NCI-H1048 (cell line): ENCODE data around the gene SSR2.
"Not testable (repeated sequence)": the region's sequence is repeated elsewhere in the genome, so short reads cannot be mapped to it uniquely, and the experiment has no call there.

Source experiments
- DNase-seq: peaks from one replicate; lab custom pipeline; 2025; lab: John Stamatoyannopoulos, UW

SSR2 gene

DNA sequence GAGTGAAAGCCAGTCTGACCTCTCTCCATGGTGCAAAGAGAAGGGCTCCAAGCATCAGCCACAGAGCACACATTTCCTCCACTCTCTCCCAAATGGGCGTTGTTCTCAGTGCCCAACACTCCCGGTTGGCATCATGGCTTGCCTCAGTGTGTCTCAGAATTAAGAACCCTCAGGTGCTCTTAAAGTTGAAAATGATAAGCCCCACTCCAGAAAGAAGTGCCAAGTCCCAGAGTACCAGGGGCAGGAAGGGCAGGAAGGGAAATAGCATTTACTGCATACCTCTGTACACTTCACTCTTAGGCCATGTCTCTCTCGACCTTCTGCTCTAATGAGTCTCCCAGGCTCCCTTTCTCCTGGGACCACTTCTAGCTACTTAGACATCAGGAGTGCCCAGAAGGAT lies 27.2 kb downstream of the SSR2 start:
- DNase-seq: no peak

DNA sequence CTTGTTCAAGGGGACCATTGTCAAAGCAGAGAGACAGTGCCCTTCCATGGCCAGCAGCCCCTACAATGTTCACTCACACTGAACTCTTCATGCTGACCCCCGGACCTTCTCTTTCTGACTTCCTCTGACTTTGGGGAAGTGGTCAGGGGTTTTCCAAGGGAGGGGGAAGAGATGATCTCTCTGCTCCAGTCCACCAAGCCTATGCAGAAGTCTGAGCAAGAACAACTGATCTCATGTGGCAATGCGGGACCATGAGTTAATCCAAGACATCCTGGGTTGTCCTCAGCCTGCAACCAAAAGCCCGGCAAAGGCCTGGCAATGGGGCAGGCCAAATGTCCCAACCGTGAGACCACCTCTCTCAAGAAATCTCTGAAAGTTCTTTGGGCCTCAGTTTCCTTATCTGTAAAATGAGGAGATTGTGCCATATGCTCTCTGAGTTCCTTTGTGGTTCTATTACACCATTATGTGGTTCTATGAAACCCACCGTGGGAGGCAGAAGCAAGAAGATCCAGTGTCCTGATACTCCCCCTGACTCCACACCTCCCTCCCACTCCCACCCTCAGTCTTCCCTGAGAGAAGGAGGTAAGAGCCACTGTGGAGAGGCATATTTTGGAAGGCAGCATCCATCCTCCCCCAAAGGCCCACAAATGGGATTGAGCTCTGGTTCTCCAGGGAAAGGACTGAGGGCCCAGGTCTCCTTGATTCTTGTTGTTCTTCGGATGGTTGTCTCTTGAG lies 30.6 kb downstream of the SSR2 start:
- DNase-seq: no peak

DNA sequence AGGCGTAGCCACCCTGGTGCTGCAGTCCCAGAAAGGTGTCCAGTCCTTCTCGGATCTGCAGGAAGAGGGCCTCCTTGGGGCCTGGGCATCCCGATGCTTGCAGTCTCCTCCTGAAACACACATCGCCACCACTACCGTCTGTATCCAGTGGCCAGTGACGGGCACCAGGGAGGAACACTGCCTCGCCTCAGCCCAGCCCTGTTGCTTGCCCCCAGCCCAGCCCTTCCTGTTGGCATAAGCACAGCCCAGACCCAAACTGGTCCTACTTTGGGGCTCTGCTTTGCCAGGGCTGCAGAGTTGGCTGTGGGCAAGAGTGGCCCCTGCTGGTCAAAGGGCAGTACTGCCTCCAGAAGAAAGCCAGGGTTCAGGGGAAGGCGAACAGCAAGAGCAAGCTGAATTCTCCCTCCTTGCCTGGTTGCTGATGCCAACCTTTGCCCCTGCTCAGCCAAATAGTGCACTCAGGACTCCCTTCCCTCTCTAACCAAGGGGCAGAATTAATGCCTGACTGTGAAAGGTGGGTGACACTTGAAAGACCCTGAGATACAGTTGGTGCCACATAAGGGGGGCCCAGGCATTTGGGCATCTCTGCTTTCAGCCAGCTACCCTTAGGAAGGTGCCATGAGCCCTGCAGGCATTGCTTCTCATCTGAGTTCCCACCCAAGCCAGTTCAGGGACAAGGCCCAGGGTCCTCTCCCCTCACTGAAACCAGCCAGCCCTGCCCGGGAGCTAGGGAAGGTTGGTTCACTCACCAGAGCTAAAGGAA lies 31.3 kb downstream of the SSR2 start:
- DNase-seq: no peak

DNA sequence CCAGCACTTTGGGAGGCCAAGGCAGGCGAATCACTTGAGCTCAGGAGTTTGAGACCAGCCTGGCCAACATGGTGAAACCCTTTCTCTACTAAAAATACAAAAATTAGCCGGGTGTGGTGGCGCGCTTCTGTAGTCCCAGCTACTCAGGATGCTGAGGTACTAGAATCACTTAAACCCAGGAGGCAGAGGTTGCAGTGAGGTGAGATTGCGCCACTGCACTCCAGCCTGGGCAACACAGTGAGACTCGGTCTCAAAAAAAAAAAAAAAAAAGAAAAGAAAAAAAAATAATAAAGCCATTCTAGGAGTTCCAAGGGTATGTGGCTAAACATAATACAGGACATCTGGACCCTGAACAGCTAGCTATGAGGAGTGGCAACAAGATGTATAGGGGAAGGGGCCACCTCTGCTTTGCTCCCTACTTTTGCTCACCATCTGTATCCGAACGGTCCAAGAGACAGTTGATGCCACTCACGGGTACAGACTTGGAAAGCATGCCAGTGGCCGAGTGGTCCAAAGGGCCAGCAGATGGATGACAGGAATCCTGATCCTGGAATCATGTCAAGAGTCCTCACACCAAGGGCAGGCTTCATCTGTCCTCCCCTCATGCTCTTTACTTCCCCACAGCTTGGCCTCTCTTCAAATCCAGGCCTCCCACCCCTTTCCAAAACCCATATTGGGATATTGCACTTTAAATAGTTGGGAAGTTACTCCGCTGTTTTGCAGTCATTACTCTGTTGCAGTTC lies 35.7 kb downstream of the SSR2 start:
- not testable (repeated sequence) for DNase-seq

DNA sequence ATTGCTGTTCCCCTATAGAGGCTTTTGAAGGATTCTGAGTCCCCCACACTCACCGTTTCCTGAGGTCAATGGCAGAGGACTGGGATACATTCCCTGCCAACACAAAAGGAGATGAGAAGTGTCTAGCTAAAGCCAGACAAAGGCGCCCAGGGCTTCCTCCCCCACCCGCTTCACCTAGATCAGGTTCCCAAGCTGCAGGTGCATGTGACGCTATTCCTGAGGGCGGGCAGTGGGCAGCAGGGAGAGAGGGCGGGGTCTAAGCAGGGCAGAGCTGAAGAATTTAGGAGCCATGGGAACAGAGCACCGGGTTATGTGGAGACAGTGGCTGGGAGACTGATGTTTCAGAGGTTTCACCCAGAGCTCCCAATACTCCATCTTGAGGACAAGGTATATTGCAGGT lies 36.4 kb downstream of the SSR2 start:
- DNase-seq: peak; percentile 59

DNA sequence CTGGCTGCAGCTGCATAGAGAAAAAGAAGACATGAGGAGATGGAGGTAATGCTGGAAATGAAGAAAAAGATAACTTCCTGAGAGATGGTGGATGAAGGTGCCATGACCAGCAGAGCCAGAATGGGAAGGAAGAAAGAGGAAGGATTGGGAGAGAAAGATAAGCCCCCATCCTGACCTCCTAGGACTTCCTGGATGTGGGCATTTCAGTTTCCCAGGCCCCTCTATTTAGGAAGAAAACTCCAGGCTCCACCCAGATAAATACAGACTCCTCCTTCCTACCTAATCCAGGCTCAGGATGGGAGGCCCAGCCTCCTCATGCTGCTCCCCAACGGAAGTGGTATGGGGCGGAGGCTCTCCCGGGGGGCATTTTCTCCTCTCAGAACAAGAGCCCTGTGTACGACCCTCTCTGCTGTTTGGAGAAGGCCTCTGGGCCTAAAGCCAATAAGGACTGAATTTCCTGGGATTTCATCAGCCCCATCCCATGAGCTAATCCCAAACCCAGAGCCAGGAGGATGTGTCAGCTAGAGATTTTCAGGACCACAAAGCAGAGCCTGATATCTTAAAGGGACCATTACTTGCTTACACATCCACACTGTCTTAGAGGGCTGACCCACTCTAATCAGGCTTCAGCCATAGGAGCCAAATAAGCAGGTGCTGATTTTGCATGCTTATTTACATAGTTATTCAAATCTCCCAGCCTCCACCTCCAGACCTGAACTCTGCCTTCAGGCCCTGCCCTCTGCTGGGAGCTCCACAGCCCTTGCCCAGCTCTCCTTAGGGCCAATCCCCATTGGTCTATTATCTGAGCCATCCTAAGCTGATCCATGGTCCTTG lies 37.3 kb downstream of the SSR2 start:
- peak; percentile 82 for DNase-seq

DNA sequence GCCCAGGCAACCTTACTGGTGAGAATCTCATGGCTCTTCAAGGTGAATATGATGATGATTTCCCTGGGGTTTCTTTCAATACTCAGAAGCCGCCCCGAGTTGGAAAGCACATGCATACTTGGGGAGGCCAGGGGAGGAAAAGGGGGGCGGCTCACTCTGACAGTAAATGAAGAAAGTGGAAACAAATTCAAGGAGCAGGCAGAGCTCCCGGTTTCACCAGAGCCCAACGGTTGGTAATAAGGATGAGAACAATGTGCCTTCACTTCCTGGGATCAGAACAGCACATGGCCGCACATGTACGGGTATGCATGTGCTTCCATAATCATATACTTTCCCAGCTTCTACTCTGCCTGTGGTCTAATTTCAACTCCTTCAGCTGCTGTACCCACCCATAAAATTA lies 38.6 kb downstream of the SSR2 start:
- DNase-seq: no peak

DNA sequence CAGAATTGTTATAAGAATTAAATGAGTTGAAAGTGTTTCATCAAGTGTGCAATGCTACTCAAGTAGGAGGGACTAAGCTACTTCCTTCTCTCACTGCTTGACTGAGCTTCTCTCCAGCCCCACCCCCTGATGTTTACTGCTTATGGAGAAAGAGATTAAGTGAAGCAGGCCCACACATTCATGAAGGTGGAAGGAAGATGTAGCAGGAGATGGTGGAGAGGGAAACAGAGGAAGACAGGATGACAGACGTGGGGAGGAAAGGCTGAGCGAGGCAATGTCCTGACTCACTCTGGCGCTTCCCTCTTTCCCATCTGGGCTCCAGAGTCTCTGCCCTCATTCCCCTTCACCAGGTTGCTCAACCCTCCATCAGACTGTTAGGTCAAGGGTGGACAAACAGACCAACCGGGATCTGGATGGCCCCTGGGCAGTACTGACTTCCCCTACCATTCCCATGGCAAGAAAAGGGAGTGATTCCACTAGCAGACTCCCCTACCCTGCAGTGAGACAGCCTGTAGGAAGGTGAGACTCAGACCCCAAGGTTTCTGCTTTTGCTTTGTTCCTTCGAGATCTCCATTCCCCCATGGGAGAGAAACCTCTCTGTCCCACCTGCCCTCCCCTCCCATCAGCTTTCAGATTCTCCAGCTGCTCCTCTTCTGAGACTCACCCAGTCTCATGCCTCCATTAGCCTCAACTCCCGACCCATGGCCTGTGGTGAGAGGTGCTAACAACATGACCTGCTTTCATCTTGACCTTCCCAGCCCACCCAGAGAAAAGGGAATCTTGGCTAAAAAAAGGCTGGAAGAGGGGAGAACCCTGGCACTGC lies 39.3 kb downstream of the SSR2 start:
- no peak for DNase-seq

DNA sequence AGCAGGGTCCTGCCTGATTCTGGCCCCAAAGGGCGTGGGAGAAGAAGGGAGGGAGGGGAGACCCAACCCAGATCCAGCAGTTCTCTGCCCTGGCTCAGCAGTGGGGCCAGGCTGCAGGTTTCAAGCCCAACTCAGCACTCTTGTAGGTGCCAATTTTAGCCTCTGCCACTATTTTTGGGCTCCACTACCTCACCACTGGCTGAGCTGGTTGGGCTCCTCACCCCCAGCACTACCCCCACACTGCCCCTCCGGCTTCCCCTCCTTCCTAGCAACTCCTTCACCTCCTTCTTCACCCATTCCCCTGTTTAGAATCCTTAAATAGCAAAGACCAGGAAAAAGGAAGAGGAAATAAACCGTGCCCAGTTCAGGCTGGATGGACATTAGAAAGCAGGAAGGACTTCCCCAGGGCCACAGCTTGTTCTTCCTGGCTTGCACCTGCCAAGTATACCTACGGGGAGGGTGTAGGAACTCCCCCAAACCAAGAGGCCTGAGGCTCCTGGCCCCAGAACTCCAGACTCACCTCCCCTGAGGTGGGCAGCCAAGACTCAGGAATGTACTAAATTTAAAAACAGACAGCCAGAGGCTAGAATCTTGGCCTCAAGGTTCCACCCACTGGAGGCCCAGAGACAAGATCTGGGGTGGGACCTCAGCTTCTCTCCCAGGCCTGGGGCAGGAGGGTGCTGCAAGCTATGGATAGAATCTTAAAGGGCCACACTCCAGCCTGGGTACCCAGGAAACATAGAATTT lies 41.0 kb downstream of the SSR2 start:
- no peak for DNase-seq

DNA sequence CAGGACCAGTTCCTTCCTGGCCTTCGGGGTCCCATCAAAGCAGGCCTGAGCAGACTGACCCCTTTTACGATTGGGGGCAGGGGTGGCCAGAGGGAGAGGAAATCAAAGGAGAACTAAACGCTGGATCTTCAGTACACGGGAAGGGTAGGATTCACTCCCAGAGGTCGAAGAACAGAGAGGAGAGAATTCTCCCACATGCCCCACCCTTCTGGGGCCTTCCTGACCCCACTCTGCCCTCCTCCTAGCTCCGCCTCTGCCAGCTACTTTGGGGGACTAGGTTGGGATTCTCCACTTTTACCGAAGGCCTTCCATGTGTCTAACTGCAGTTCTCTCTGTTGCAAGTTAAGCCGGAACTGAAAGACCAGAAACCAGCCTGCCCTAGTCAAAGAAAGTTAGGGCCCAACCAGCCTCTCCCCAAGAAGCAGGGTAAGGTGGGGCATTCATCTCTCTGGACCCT lies 41.8 kb downstream of the SSR2 start:
- no peak for DNase-seq

DNA sequence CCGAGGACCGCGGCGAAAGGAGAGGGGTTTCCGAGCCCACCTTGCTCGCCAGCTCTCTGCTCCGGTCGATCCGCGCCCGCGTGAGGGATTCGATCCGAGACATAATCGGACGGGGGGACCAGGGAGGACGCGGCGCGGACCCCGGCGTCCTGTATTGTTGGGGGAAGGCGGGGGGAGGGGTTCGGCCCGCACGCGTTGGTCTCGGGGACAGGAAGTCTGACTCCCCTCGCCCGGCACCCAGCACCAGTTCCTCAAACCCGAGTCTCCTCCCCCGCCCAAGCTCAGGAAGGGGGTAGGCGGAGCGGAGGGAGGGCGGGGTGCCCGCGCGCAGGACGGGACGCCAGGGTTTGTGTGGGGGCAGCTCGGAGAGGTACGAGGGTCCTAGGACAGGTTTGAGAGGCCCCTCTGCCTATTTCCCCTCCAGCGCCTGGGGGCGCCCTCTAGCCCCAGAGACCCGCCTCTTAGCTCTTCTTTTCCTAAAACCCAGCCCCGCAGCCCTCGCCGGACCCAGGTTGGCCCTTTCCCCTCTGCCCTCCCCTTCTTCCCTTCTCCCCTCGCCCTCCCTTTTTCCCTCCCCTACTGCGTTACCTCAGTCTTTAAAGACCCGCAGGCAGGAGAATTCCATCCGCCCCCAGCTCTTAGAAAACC lies 42.3 kb downstream of the SSR2 start, which contains the start of gene ARHGEF2:
Gene ARHGEF2 (minus strand): TSS at position 223 of the 648 bp plus-strand sequence. CDS start 120 bp downstream, at position 103.
- DNase-seq: peak; percentile 71

DNA sequence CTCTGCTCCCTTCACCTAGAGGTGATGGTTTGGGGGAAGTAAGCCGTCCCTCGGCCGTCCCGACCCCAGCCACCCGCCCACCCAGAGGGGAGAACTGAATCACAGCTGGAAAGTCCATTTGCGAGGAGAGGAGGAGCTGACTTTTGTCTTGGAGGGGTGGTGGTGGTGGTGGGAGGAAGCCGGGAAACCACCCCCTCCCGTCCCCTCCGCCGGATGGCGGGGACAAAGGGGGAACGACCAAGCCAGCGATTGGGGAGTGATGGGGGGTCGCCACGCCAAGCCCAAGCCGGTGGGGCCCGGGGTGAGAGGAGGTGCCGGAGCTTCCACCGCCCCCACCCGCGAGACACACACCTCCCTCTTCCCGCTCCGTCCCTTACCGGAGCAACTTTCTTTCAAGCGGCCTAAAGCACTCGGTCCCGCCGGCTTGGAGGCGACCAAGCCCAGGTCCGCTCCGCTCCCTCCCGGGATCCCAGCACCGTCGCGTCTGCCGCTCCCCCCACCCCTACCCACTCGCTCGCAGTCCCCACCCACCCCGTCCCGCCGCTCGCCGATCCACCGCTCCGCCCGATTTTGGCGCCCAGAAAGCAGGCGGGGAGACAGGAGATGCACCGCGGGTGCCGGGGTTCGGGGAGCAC lies 42.9 kb downstream of the SSR2 start:
- DNase-seq: no peak

DNA sequence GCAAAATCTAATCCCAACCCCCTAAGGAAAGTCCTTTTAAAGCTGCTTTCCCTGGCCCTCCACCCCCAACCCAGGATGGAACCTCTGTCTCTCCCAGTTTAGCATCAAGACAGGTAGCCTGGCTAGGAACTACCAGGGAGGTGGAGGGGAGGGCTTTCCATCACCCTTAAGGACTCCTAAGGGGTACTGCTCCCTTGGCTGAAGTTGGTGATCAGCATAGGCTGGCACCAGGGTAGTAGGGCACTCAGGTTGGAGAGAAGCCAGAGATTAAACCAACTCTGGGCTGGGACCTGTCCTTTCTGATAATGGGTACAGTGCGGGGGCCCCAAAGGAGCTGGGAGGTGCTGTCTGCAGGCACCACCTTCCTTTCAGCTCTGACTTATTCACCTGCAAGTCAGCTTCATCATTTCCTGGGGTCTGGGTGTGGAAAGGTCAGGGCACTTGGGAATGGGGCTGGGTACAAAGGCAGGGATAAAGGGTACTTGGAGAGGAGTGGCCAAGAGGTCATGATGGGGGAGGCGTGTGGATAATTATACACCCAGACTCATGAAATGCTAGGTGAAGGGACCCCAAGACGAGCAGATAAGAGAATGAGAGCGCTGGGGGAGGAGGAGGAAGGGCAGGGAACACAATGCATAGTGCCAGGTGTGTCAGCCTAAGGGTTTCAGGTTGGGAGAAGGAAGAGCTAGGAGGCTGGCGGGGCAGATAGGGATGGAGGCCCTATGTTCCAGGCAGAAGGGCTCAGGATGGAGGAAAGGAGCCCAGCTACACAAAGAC lies 43.6 kb downstream of the SSR2 start:
- DNase-seq: no peak

DNA sequence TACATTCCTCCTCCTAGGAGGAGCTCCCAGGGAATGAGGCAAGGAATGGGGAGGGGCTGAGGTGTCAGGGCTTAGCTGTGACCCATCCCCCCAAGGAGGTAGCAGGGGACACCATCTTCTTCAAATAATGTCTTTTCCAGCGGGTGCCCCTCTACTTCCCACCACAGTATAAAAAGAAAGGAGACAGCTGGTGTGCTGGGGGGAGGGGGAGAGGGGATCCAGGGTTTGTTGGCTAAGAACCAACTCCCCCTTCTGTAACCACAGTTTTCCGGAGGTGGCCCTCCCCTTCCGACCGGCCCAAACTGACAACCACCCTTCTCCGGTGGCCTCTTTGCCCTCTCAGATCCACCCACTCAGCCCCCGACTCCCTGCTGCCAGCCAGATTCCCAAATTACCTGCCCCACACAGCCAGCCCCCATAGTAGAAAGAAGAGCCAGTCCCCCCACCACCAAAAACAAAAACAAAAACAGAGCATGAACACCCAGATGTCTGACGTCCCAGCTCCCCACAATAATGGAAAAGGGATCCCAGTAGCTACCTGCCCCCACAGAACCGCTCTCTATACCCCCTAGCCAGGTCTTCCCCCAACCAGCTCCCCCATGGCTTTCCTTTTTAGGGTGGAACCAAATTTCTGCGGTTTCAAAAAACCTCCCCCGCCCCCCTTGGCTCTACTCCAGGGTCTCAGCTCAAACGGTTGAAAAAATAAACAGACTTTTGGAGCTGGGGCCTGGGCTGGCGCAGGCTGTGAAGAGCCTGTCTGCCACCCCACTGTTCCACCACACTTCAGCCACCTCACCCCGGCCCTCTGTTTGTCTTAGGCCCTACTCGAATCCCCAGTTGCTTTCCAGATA lies 44.5 kb downstream of the SSR2 start:
- no peak for DNase-seq

DNA sequence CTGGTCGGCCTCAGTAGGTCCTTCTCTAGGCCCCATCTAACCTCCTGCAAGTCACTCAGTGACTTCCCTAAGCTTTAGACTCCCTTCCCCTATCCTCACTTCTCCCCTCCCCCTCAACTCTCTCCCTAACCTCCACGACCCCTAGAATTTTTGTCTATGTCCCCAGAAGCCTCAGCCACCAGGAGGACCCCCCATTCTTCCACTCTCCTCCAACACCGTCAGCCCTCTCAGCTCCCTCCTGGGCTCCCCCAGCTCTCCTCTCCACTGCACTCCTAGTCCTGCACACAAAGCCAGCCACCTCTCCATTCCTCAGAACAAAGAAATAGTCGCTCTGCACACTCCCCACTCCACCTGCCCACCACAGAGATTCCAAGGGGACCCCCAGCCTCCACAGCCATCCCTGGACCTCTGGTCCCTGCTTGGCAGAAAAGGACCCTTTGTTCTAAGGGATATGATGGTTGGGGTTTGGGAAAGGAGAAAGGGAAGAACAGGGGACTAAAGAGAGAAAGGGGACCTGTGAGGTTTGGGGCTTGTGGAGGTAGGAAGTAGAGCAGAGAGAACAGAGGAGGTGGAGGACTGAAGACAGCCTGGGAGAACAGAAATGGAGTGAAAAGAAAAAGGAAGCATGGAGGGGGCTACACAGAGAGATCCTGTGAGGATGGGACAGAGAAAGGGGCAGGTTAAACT lies 45.2 kb downstream of the SSR2 start:
- no peak for DNase-seq

DNA sequence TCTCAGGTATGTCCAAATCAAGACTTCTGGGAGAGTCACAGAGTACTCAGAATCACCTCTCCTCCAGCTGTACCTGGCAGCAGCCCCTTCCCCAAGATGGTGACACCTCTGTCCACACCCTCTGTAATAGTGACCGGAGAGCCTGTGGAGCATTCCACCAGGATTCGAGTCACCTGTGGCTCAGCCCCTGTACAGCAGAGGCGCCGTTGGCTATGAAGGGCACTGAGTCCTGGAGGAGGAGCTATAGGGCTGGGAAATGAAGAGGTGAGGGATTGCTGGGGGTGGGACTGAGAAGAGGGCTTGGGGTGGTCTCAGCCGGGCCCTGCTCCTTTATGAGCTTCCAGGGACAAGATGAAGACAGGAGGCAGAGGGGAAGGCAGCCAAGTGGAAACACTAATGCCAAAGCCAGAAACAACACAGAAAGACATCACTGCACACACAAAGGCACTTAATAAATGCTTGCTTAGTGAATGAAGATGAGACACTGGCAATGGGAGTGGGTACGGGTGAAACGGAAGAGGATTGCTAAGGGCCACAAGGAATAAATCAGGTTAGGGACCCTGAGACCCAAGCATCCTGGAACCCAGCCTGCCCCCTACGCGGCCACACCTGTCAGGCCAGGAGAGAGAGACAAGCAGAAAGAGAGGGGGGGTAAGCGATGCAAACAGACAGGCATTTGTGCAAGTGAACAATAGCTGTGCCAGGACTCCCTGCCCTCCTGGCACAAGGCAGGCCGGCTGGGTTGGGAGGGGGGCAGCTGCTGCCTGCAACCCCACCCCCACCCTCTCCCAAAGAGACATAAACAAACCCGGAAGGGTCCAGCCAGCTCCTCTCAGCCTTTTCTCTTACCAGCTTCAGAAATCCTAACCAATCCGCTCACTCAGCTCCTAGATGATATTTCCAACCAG lies 46.3 kb downstream of the SSR2 start:
- DNase-seq: no peak
